ENCODE results near the gene STH.
A peak's percentile ranks its signal among the peaks of the same experiment; 100 is the strongest.

Gene STH

DNA sequence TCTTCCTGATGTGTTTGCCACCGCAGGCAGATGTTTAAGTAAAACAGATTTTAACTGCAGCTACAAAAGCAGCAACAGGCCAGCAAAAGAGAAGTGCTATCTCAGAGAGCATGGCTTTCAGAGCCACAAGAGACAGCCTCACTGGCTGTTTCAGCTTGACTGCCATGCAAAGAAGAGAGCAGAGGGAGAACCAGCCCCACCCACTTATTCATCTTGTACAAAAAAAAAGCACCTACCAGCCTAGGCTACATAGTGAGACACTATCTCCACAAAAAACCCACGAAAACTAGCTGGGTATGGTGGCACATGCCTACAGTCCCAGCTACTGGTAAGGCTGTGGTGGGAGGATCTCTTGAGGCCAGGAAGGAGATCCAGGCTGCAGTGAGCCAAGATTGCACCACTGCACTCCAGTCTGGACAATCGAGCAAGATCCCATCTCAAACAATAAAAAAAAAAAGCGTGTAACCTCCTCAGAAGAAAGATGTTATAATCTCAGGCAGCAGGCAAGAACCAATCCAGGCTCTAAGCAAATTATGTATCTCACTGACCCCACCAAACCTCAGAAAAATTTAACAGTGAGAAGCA is 30.0 kb downstream of the STH start:
- no peak for DNase-seq

DNA sequence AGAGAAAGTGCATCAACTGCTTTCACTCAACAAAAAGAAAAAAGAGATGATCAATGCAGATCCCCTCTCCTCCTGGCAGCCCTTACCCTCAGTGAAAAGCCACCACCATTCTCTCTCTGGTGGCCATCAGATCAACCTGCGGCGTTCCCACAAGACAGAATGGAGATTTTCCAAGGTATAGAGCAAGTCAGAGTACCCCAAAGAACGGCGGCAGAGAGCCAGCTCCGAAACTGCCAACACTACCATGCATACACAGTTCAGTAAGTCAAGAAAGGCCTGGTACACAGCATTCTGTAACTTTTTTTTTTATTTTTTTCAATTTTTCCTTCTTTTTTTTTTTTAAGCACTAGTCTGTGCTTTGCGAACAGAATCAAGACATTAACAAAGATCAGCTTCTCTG is 30.6 kb downstream of the STH start:
- DNase-seq = no peak

DNA sequence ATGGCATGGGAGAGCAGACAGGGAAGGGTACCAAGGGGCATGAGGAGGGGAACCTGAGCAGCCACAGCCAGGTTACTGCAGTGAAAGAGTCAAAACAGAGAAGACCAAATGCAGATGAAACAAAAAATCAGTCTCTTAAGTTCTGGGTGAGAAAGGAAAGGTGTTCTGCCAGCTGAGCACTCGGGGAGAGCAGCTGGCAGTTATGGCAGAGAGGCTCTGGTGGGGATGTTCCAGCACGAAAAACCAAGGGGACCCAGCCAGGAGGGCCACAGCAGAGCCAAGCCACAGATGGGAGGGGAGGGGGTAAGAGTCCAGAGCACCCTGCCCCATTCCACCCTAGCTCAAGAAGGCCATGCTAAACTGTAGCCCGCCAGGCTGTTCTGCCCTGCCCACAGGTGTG is 31.7 kb downstream of the STH start:
- DNase-seq = no peak

DNA sequence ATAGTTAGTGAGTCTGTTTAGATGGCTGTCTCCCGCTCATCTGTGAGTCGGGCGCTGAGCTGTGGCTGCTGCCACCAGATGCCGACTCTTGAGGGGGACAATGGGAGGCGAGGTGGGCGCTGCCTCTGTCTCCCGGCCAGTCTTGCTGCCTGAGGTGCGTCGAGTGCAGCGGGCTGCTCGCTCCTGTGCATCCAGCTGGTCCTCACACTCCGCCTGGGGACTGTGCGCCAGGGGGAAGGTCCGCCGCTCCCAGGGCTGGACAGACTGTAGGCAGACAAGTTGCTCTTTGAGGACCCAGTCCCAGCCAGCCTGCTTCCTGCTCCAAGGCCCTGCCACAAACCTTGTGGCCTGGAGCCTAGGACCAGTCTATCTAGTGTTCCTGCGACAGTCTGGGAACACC is 32.4 kb downstream of the STH start:
- no peak for DNase-seq

DNA sequence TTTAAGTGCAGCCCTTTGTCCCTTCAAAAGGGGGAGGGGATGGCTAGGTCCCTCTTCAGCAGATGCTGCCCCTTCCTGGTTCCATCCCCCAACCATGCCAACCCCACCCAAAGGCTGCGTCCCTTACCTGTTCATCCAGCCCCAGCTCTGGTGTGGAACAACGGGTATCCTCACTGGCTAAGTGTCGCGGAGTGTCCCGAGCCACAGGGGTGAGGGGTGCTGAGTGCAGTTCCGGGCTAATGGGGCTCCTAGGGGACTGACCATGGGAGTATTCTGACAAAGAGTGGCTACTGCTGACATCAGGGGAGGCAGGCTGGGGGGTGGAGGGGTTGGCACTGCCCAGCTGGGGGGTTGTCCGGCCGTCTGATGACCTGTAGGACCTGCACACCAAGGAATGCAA is 32.9 kb downstream of the STH start:
- no peak for DNase-seq

DNA sequence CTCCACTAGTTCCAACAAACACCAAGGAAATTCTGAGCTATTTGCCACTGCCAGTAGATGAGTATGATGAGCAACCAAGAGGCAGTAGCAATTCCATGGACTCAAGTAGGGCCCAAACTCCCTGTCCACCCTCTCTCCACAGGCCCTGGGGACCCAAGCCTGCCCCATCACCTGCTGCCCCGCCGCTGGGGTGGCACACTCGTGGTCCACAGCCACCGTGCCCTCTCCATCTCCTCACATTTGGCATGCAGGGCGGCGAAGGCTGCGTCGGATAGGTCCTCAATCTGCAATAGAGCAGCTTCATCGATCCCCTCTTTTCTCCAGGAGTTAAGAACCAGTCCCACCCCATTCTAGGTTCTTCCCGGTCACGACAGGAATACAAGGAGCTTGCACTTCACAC is 33.9 kb downstream of the STH start:
- DNase-seq = no peak

DNA sequence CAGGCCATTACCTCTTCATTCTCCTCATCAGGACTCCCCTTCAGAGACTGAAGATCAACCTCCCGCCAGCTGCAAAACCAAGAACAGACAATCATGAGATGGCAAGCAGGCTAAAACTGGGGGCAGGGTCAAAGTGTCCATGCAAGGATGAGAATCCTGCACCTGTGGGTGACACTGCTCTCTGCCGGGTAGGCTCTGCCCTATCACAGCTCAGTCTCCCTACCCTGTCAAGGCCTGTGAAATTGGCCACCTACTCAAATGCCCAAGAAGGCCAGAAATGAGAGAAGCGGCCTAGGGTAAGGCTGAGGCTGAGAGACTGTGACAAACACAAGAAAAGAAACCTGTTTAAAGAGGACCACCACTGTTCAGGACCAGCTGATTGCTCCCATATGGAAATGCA is 34.3 kb downstream of the STH start:
- no peak for DNase-seq

DNA sequence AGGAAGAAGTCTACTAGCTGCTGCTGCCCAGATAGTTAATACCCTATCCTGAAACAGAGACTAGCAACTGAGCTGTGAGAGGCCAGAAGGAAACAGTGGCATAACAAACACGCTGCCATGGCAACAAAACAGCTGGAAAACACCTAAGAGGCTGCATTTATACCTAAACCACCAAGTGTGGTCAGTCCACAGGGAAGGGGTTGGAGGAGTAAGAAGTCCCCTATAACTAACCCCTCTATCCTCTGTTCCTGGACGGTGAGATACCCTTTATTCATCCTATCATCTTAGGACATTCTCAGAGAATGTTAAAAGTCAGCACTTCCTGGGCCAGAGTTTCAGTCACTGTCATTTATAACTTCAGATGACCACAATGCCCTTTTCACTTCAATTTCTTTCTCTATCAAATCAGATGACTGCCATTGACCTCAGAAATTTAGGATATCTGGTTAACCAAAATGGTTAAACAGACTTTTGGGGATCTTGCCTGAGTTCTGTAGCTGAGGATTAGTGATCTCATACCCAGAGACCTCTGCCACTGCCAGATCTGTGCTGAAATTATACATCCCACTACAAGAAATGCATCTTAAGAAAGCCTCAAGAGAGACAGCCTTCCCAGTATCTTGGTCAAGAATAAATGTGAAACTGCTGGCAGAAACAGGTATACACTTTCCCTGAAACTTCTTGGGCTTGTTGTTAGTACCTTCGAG is 36.2 kb downstream of the STH start:
- no peak for DNase-seq

DNA sequence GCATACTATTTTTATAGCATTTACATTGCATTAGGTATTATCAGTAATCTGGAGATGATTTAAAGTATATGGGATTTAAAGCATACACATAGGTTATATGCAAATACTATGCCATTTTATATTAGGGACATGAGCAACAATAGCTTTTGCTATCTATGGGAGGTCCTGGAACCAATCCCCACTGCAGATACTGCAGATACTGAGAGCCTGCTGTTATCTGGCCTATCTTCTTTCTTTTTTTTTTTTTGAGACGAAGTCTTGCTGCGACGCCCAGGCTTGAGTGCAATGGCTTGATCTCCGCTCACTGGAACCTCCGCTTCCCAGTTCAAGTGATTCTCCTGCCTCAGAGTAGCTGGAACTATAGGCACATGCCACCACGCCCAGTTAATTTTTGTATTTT is 37.4 kb downstream of the STH start:
- DNase-seq = no peak

DNA sequence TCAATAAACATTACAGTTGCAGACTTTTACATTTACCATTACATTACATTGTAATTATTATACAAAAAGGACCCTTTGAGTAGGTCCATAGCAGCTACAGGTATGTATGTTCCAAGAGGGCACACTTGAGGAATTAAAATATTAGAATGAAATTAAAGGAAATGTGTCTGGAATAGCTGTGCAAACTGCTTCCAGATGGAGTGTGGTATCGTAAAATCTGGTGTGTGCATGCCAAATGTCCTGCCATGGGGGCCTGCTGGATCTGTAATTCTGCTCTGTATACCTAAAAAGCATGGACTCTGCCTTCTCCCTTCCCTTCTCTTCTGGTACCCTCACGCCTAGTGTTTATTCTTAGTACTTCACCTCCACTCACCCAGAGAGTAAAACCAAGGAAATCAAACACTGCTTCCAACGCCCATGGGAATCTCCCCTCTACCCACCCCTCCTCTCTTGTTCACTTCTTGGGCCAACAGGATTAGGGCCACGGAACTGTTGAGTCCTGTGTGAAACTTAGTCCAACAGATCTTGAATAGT is 38.7 kb downstream of the STH start:
- DNase-seq = no peak

DNA sequence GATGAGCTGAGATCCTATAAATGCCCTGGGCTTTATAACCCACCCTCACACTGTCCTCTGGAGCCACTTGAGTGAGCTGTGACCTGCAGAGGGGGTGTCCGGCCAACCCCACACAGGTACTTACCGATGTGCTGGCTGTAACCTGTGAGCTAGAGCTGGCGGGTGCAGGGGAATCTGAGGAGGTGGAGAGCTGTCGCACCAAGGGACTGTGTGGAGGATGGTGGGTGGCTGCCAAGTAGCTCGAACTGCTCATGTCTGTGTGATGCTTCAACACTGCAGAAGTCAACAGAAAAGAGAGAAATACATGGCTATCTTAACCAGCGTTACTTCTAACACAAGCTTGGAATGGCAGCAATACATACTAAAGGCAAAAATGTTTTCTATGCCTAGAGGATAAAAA is 39.4 kb downstream of the STH start:
- DNase-seq = no peak

DNA sequence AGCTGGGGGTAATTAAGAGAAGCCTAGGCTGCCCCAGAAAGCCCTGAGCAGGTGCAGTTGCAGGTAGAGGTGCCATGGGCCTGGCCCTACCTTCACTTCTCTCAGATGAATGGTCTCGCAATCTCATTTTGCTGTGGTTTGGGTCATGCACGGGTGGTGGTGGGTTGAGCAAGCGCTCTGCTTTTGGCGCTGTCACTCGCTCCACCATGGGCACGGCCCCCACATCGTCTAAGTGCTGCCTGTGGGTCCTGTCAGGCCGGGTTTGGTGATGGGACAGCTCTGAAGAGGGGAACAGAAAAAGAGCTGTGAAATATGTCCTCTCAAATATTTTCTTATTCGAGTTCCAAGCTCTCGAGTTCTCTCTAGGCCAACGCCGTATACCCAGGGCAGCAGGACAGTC is 39.9 kb downstream of the STH start:
- DNase-seq = no peak

DNA sequence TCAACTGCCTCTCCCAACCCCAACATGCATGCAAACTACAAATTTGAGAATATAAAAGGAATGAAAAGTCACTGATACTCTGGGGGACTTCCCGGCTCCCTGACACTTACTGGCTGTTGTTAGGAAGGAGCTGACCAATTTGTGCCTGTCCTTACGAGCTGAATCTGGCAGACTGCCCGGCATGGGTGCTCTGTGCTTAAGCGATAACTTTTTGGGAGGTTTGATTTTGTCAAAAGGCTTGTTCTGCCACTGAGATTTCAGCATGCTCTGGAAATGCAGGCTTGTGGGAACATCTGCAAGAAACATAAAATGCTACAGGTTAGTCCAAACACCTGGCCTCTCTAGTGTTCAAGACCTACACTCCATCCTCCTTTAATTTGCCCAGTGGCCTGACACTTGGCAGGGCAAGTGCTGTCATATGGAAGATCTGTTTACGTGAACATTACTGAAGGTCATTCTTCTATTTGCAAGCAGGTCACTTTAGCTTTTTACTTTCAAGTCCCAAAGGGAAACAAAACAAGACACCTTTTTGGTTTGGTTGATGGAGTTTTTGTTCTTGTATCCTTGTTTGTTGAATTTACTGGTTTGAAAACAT is 40.6 kb downstream of the STH start:
- DNase-seq = no peak

DNA sequence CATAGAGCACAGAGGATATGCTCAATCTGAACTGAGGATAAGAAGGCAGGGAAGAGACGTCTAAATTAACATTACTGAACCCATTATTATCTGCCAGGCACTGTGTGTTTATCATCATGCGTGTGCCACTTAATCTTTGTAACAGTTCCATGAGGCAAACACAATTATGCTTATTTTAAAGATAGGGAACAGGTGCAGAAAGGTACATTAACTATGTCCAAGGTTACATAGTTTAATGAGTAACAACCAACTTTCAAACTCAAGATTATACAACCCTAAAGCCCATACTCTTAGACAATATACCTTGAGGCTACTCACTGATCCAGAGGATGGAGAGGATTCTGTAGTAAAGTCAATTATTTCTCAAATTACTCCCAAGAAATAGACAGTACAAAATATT is 43.2 kb downstream of the STH start:
- no peak for DNase-seq

DNA sequence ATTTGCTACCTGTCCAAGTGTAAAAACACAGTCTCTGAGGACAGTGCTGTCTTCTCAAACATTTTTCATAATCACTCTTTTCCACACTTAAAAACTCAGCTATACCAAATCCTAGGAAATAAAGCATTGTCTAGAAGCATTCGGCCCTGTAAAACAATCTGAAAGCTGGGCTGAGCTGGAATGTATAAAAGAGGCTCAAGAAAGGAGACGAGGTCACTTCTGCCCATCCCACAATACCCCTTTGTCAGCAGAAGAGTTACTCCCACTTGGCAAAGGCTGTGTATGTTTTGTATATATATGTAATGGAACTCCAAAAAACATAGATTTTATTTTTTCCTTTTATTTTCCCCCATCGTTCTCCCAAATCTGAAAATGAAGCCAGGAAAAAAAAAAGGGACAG is 43.9 kb downstream of the STH start:
- no peak for DNase-seq

DNA sequence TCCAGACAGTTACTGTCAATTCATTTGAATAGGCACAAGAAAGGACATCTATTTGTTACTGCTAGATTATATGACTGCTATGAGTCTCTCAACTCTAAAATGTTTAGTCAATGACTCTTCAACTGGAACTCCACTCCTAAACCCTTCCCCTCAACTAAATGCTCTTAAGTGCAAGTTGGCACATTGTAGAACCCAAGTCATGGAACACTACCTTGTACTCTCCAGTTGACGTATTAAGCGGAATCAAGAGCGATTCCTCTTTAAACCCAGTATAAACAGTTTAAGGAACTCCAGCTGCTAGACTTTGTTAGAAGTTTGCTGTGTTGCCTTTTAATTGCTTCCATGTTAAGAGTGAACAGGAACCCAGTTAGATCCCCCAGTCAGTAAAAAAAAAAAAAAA is 44.6 kb downstream of the STH start:
- no peak for DNase-seq

DNA sequence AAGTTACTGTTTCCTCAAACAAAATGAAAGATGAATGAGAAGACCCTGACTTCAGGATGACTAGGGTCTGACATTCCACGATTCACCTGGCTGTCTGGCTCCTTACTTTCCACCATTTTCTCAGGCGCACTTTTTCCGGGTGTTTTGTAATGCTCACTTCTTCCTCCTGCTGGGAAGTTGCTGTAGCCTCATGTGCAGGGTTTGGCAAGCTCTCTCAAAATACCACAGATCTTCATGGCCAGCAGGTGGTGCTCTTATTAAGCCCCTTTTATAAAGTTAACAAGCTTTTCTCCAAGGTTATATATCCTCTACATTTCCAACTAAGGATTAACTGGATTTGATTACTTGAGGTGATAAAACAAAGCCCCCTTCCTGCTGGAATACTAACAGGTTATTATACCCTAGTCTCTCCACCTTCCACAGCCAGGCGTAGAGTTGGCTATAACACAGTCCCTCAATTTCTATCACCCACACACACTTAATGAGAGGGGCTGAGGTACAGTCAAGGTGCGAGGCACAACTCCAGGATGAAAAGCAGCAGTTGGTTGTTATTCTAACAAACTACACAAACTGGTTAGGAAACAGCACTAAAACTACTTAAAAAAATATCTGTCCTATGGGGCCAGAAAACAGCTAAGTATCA is 45.4 kb downstream of the STH start:
- DNase-seq = peak; percentile 75

DNA sequence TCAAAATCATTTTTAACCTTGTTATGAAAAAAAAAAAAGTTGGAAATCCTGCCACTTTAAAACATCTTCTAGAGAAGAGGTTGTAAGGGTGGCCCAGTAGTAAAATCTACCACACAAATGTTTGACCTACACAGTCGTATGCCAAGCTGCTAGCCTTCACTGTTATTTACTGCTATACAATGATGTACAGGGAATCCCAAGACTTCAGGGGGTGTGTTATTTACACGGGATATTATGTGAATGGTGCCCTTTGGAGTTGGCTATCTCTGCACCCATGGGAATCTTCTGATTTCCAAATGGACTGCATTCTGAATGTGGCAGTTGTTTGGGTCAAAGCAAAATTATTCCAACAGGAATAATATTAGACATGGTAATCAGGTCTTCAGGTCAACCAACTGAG is 45.9 kb downstream of the STH start:
- no peak for DNase-seq

DNA sequence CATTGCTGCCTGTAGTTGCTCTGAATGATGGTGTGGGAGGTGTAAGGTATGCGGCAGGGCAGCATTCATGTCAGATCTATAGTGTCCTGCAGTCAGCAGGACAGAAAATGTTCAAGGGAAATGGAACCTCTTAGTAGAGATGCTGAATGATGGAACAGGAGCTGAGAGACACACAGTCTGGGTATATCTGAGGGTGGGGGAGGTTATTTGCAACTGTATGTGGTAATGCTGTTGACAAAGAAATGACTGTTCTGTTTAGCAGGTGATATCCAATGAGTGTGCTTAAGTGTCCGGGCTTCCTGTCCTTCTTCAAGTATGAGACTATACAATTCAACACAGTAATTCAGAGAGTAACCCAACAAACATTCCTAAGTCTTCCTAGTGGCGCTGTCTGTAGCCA is 46.6 kb downstream of the STH start:
- no peak for DNase-seq

DNA sequence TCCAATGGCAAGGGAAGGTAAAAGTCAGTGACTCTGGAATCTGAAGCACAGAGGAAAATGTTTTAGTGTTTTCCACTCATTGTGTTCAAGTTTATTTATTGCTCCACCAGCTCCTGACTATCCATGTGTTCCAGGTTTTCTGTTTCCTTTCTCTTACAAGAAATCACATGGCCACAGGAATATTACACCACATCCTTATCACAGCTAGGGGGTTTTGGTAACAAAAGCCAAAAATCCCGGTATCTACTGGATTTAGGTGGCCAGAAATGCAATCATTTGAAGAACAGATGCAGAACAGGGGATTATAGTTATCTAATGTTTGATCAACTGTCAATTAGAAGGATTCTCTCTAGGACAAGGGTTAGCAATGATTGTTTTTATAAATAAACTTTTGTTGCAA is 47.9 kb downstream of the STH start:
- DNase-seq = no peak

DNA sequence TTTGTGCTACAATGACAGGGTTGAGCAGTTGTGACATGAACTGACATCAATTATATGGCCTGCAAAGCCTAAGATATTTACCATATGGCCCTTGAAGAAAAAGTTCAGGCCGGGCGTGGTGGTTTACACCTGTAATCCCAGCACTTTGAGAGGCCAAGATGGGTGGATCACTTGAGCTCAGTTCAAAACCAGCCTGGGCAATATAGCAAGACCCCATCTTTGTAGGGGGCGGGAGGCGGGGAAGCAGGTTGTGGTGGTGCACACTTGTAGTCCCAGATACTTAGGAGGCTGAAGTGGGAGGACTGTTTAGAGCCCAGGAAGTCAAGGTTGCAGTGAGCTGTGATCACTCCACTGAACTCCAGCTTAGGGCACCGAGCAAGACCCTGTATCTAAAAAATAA is 48.3 kb downstream of the STH start:
- no peak for DNase-seq

DNA sequence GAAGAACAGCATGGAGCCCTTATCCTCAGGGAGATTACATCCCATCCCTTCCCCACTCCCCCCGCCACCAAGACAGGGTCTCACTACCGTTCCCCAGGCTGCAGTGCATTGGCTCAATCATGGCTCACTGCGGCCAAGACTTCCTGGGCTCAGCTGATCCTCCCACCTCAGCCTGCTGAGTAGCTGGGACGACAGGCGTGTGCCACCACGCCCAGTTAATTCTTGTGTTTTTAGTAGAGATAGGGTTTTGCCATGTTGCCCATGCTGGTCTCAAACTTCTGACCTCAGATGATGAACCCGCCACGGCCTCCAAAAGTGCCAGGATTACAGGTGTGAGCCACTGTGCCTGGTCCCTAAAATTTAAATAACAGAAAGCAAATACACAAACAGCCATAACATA is 48.8 kb downstream of the STH start:
- DNase-seq = no peak
